GM12878 (cell line): Measurements from ENCODE around the gene ASB4. TPM values are rescaled to one million over a fixed set of nuclear protein-coding genes. Genes with fewer than 3 reads are reported as not detected.

Source experiments
- ATAC-seq: fragments of 200-7000 bp; cut with Tn5 transposase; 3 replicates; pipeline ENCODE4 v1.9.1; 2020; ENCODE audit warnings: mild to moderate bottlenecking, moderate library complexity
- BruUV-seq: library from RNA; stranded (reverse); fragments of 400-500 nt; replicated peaks from 2 replicates; lab custom pipeline; 2021; lab: Mats Ljungman, UMichigan
- CTCF ChIA-PET: fragments of 300-600 bp; sonication (Branson Sonifier 250); formaldehyde crosslinking; extraction: SDS; loops from one replicate; lab custom pipeline; 2021; ENCODE audit warnings: inconsistent platforms; lab: Yijun Ruan, JAX
- POLR2A ChIA-PET: fragments of 350-600 bp; formaldehyde crosslinking; extraction: SDS; loops from one replicate; lab custom pipeline; 2021; ENCODE audit warnings: inconsistent platforms; lab: Charles Lee
- RAD21 ChIA-PET: fragments of 300-600 bp; sonication (Branson Sonifier 250); formaldehyde crosslinking; loops from one replicate; lab custom pipeline; 2023; ENCODE audit warnings: antibody characterized with exemption; ENCODE audit not compliant: unreplicated experiment; lab: Charles Lee
- SMC1A ChIA-PET: fragments of 300-600 bp; sonication (Branson Sonifier 250); formaldehyde crosslinking; loops from one replicate; lab custom pipeline; 2023; ENCODE audit not compliant: unreplicated experiment, uncharacterized antibody; lab: Charles Lee
- DNase-seq: peaks from one replicate; pipeline ENCODE4 v3.0.0-alpha.2; 2011; ENCODE audit warnings: low read depth, low spot score
- FAIRE-seq: peaks from 3 replicates; lab custom pipeline; 2011; peaks lifted over from hg19 to GRCh38; lab: Jason Lieb, UNC
- H2AFZ ChIP-seq: 2 replicates; pipeline ENCODE4 v1.6.0; 2011; ENCODE audit warnings: low read depth, low read length, control low read depth; ENCODE audit not compliant: control insufficient read depth
- H3K27ac ChIP-seq: 2 replicates; pipeline ENCODE4 v1.5.1; 2011; ENCODE audit warnings: control low read depth; ENCODE audit not compliant: control insufficient read depth, insufficient read depth
- H3K27me3 ChIP-seq, 2 experiments: replicated peaks in 1 of 2; 2 replicates each; pipeline versions ENCODE4 v1.6.0 to v1.6.1; 2011; ENCODE audit warnings: low read length in 1 of 2; ENCODE audit not compliant: control insufficient read depth in 2 of 2, insufficient read depth in 2 of 2
- H3K36me3 ChIP-seq, 2 experiments: 2 replicates each; pipeline ENCODE4 v1.5.1; 2011; ENCODE audit warnings: low read length in 1 of 2; ENCODE audit not compliant: control insufficient read depth in 2 of 2, insufficient read depth in 2 of 2
- H3K4me1 ChIP-seq: 2 replicates; pipeline ENCODE4 v1.6.1; 2011; ENCODE audit warnings: mild to moderate bottlenecking, low read length, moderate library complexity, mixed read lengths; ENCODE audit not compliant: control insufficient read depth, insufficient read depth
- H3K4me2 ChIP-seq: 2 replicates; pipeline ENCODE4 v1.6.0; 2011; ENCODE audit warnings: control low read depth; ENCODE audit not compliant: control insufficient read depth, insufficient read depth
- H3K4me3 ChIP-seq: fragments of 200-600 bp; sonication (generic); 2 replicates; pipeline ENCODE4 v1.5.1; 2016
- H3K79me2 ChIP-seq: 2 replicates; pipeline ENCODE4 v1.6.0; 2011; ENCODE audit warnings: low read length; ENCODE audit not compliant: control insufficient read depth, insufficient read depth
- H3K9ac ChIP-seq: 2 replicates; pipeline ENCODE4 v1.8.0; 2011; ENCODE audit warnings: low read length, control low read depth, mixed read lengths; ENCODE audit not compliant: control insufficient read depth, insufficient read depth
- H3K9me3 ChIP-seq: replicated peaks from 3 replicates; pipeline ENCODE4 v1.5.1; 2011; ENCODE audit warnings: mild to moderate bottlenecking, low read length; ENCODE audit not compliant: control insufficient read depth, insufficient read depth
- H4K20me1 ChIP-seq: 2 replicates; pipeline ENCODE4 v1.6.0; 2011; ENCODE audit not compliant: control insufficient read depth, insufficient read depth
- BCL11A ChIP-seq: IDR thresholded peaks from 2 replicates; pipeline ENCODE4 v1.6.1; 2011; ENCODE audit warnings: low read depth, low read length
- E2F4 ChIP-seq: IDR thresholded peaks from 2 replicates; pipeline ENCODE4 v1.6.1; 2012; ENCODE audit warnings: low read depth, low read length, improper control_type of control experiment
- FOS ChIP-seq: IDR thresholded peaks from 3 replicates; pipeline ENCODE4 v1.6.1; 2011; ENCODE audit warnings: borderline replicate concordance; ENCODE audit not compliant: insufficient read length; ENCODE audit errors: extremely low read depth
- LARP7 ChIP-seq: fragments of 450-650 bp; IDR thresholded peaks from 2 replicates; pipeline ENCODE4 v1.6.1; 2017; ENCODE audit warnings: mild to moderate bottlenecking
- POU2F2 ChIP-seq: IDR thresholded peaks from 3 replicates; pipeline ENCODE4 v1.6.1; 2011; ENCODE audit warnings: low read depth, mild to moderate bottlenecking, low read length, borderline replicate concordance
- RELB ChIP-seq: fragments of 450-650 bp; IDR thresholded peaks from 2 replicates; pipeline ENCODE4 v1.6.1; 2017; ENCODE audit warnings: low read depth, mild to moderate bottlenecking, moderate library complexity
- TBL1XR1 ChIP-seq: IDR thresholded peaks from 2 replicates; pipeline ENCODE4 v1.6.1; 2012; ENCODE audit warnings: low read depth, low read length, improper control_type of control experiment
- WRNIP1 ChIP-seq: IDR thresholded peaks from 2 replicates; pipeline ENCODE4 v1.6.1; 2011; ENCODE audit warnings: low read depth, low read length, improper control_type of control experiment, borderline replicate concordance
- YY1 ChIP-seq: IDR thresholded peaks from 2 replicates; pipeline ENCODE4 v1.6.1; 2011; ENCODE audit warnings: low read depth, mild to moderate bottlenecking, low read length
- WGBS: methylation state at CpG from one replicate; pipeline ENCODE4 v1.1.6; 2016; ENCODE audit warnings: low lambda C conversion rate; ENCODE audit not compliant: insufficient replicate concordance, insufficient coverage; ENCODE audit errors: missing lambda C conversion rate; 5-methylcytosine and 5-hydroxymethylcytosine counted together
- in situ Hi-C: fragments of 300-500 bp; cut with MboI; formaldehyde crosslinking; loops from 9 replicates; pipeline ENCODE4 v1.14.3; 2018; ENCODE audit warnings: mixed read lengths
- intact Hi-C: fragments of 100-400 bp; cut with micrococcal nuclease; formaldehyde crosslinking; loops from one replicate; pipeline ENCODE4 v1.14.2; 2022; ENCODE audit not compliant: unreplicated experiment
- polyA plus RNA-seq, 11 experiments: library from polyadenylated mRNA; depleted of rRNA in 4 of 11; unstranded in 6 of 11; stranded (reverse) in 5 of 11; fragments of >200 nt; fragmentation: Nextera tagmentation in 4 of 11; fragmentation: Illumina TruSeq in 1 of 11; extraction: Ambion mirVana in 4 of 11; extraction: Trizol in 1 of 11; gene quantifications; 1 replicate in 1 of 11; 2 replicates in 10 of 11; pipeline versions ENCODE4 v1.2.1 to v1.2.3, GENCODE V29; 2011 to 2016; ENCODE audit warnings: inconsistent platforms in 2 of 11, missing spikeins in 2 of 11, low read depth in 1 of 11
- total RNA-seq, 4 experiments: library from RNA; depleted of rRNA in 3 of 4; stranded (reverse); fragments of >200 nt in 3 of 4; fragmentation: Illumina TruSeq in 1 of 4; extraction: Trizol in 1 of 4; gene quantifications; 2 replicates each; pipeline versions ENCODE4 v1.2.1 to v1.2.3, GENCODE V29; 2013 to 2021

ASB4 gene
- total and polyA plus RNA-seq, 10 of the 15 experiments (the other 5 are each of a cell fraction or from before 2014, with no cell fraction given): 0.12 to 1.1 TPM; not detected in 8

- TF ChIP-seq RELB: no peak
- TF ChIP-seq TBL1XR1: no peak
- TF ChIP-seq LARP7: no peak
- TF ChIP-seq, all 136 proteins: peak for 0
Measured at GRCh38 chr7:95440394-95441038, 45.2 kb upstream of the ASB4 start (continued).

- FAIRE-seq (no peak), ATAC-seq (no peak), DNase-seq (no peak)
- in situ Hi-C loops (no loop called here), intact Hi-C loops (no loop called here)
- no peak overlapping the region for H3K27ac ChIP-seq
- no peak overlapping the region for H2AFZ ChIP-seq
- no peaks in the 10 kb centered on the region for H3K9me3 ChIP-seq
- RAD21 ChIA-PET: no interaction called here
- H3K4me1 ChIP-seq: no peaks in the 10 kb centered on the region
- H3K36me3 ChIP-seq: no peaks in the 10 kb centered on the region
- POLR2A ChIA-PET: no interaction called here
- no peaks in the 10 kb centered on the region for H3K27me3 ChIP-seq
- no peak overlapping the region for H3K9ac ChIP-seq
- 61% methylated on average over 7 of the region's 7 CpGs for WGBS
- CTCF ChIA-PET: no interaction called here
- TF ChIP-seq E2F4 (no peak), POU2F2 (no peak), WRNIP1 (no peak), FOS (no peak), BCL11A (no peak), YY1 (no peak)
- H3K79me2 ChIP-seq: no peaks in the 10 kb centered on the region
- BruUV-seq: no TSS peak
- SMC1A ChIA-PET: interaction anchor here (1.0 to 1.4 kb wide), 2 partner anchors 9 to 35 kb away, joined by 3 to 5 read pairs; no protein-coding TSS in a partner anchor
- no peaks in the 10 kb centered on the region for H4K20me1 ChIP-seq
- H3K4me2 ChIP-seq: no peak overlapping the region
- H3K4me3 ChIP-seq: no peak overlapping the region
Measured at GRCh38 chr7:95441042-95441823, 44.5 kb upstream of the ASB4 start.
